Measurements from ENCODE around the gene LMTK3. TPM values are rescaled to one million over a fixed set of nuclear protein-coding genes. Genes with fewer than 3 reads are reported as not detected.
"Not testable (repeated sequence)": the region's sequence is repeated elsewhere in the genome, so short reads cannot be mapped to it uniquely, and the experiment has no call there.

The LMTK3 gene
- total RNA-seq, 1 experiment from 2014 or later = 0.17 TPM

DNA sequence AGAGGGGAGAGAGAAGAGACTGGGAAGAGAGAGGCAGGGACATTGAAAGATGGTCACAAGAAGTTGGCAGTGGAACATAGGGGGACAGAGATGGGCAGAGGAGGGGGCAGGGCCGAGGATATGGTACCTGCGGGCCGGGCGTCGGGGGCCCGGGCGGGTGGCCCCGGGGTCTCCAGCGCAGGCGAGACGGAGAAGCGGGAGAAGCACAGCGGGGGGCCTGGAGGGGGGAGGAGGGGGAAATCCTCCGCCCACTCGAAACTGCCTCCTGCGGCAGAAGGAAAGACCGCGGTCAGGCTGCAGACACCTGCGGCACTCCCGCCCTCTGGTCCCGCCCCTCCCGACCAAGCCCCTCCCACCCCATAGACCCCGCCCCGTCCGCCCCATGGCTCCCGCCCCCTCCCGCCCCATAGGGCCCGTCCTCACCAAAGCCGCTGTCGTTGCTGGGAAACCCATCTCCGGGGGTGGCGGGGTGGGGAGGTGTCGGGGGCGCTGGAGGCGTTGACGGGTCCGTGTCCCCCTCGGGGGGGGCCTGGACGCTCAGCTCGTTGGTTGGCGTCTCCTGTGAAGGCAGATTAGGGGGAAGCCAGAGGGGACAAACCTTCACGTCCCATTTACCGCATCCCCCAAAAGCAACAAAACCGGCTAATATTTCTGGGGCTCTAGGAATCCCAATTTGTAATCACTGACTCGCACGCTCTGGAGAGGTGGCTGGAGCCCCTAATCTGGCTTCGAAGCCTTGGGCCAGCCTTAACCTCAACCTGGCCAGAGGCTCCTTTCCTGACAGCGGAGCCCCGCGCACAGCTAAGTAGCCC is 20.4 kb downstream of the LMTK3 start:
- no peak for DNase-seq (ENCODE audit: low read depth)

DNA sequence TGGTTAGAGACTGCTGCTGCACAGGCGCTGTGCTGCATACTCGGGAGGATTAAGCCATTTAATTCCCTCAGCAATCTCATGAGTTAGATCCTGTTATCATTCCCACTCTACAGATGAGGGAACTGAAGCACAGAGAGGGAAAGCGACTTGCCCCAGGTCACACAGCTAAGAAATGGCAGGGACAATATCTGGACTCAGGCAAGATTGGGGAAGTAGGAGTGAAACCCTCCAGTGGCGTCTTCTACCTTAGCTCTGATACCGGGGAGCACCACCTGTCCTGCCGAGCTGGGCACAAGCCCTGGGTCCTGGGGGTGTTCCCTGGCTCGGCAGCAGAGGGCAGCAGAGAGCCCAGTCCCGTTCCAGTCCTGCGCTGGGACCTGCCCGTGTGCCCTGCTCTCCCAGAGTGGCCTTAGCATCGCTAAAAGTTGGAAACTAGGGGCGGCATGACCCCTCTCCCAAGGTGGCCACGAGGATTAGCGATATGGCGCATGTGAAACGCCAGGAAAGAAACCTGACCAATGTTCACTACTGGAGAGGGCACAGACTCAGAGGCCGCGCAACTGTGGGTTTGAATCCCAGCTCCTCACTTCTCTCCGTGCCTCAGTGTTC is 21.9 kb downstream of the LMTK3 start:
- peak; percentile 64 for DNase-seq (ENCODE audit: low read depth)

DNA sequence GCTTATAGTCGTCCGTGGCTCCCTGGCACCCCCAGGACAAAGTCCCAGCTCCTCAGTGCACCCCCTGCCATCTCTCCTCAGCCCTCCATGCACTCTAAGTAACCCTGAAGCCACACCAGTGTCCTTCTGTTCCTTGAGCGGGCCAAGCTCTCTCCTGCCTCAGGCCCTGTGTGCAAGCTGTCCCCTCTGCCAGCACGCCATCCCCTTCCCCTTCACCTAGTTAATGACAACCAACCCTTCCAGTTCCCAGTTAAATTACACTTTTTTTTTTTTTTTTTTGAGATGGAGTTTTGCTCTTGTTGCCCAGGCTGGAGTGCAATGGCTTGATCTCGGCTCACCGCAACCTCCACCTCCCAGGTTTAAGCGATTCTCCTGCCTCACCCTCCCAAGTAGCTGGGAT is 23.2 kb downstream of the LMTK3 start:
- not testable (repeated sequence) for DNase-seq (ENCODE audit: low read depth)

DNA sequence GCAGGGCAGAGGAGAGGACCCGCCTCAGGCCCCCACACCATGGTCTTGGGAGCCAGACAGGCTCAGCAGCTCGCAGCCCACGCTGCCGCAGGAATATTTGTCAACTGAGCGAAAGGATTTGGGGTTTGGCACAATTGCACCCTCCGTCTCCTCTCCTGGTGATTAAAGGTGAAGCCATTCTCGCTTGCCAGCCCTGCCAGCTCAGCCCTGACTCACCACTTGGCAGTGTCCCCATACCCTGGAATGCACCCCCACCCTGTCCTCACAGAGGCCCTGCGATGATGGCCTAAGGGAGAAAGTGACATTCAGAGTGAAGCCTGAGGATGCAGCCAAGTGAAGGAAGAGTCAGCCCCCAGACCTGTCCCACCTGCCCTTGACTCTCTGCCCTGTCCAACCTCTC is 23.7 kb downstream of the LMTK3 start:
- peak; percentile 97 for DNase-seq (ENCODE audit: low read depth)

DNA sequence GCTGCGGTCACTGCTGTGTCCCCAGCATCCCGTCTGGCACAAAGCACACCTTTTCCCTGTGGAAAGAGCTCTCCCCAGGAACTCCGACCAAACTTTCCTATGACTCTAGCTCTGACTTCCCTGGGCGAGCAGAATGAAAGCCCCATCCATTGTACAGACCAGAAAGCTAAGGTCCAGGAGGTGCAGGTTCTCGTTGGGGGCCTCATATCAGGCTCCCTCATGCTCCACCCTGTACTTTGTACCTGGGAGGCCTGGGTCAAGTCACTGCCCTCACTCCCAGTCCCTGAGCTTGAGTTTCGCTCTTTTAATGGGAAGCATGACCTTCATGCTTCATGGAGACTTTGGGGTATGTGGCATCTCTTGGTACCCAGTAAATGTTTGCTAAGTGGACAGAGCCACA is 24.1 kb downstream of the LMTK3 start:
- DNase-seq (ENCODE audit: low read depth) = peak; percentile 35

DNA sequence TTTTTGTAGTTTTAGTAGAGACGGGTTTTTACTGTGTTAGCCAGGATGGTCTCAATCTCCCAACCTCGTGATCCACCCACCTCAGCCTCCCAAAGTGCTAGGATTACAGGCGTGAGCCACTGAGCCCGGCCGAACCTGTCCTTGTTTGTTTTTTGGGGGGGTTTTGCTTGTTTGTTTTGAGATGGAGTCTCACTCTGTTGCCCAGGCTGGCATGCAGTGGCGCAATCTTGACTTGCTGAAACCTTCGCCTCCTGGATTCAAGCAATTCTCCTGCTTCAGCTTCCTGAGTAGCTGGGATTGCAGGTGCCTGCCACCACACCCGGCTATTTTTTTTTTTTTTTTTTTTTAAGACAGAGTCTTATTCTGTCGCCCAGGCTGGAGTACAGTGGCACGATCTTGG is 24.9 kb downstream of the LMTK3 start:
- DNase-seq (ENCODE audit: low read depth) = not testable (repeated sequence)

DNA sequence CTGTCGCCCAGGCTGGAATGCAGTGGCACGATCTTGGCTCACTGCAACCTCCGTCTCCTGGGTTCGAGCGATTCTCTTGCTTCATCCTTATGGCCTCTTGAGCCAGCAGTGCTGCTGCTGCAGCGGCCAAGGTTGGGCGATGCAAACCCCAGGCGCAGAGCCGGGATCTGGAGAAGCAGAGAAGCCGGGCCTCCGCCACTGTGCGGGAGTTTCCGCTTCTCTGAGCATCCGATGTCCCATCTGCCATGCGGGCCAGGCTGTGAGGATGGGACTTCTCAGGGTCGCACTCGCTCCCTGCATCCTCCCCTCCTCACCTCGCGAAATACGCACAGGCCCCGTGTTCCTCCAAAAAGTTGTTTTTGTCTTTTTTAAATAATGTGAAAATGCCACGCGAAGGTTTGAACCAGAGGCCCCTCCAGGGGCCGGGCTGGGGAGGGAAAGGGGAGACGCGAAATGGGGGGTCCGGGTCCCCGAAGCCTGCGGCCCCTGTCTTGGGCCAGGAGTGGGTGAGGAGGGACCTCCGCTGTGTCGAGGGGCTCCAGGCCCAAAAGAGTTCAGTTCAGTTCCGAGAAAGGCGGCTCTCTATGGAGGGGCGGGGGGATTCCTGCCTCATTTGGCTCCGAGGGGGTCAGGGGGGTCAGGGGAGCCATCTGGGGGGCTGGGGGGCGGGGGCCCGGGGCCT is 26.6 kb downstream of the LMTK3 start:
- no peak for DNase-seq (ENCODE audit: low read depth)

DNA sequence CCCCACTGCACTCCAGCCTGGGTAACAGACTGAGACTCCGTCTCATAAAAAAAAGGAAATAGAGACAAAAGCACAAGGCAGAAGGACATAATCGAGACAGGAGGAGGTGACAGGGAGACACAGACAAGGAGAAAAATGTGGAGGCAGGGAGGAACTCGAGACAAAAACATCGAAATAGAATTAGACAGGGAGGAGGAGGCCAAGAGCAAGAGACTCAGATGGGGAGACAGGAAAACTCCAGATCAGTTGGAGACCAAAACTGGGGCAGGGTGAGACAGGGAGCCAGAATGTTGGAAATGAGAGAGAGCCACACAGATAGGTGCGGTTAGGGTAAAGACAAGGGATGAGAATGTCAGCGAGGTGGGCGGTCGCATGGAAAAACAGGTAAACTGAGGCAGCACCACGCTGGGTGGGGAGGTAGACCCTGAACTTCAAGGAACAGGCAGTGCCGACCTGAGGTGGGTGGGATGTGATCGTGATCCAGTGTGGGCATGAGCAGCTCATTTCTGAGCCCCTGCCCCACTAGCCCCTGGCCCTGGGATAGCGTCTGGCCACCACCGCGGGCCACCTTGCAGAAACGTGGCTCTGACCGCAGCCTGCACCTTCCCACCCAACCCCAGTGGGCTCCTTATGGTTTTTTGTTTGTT is 27.3 kb downstream of the LMTK3 start:
- no peak for DNase-seq (ENCODE audit: low read depth)

DNA sequence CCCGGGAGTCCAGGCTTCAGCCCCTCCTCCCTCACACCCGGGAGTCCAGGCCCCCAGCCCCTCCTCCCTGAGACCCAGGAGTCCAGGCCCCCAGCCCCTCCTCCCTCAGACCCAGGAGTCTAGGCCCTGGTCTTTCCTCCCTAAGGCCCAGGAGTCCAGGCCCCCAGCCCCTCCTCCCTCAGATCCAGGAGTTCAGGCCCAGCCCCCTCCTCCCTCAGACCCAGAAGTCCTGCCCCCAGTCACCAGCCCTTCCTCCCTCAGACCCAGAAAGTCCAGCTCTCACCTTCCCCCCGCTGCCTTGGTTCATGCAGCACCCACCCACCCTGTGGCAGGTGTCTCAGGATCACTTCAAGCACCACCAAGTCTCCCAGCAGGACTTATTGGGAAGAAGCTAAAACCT is 28.3 kb downstream of the LMTK3 start:
- no peak for DNase-seq (ENCODE audit: low read depth)

DNA sequence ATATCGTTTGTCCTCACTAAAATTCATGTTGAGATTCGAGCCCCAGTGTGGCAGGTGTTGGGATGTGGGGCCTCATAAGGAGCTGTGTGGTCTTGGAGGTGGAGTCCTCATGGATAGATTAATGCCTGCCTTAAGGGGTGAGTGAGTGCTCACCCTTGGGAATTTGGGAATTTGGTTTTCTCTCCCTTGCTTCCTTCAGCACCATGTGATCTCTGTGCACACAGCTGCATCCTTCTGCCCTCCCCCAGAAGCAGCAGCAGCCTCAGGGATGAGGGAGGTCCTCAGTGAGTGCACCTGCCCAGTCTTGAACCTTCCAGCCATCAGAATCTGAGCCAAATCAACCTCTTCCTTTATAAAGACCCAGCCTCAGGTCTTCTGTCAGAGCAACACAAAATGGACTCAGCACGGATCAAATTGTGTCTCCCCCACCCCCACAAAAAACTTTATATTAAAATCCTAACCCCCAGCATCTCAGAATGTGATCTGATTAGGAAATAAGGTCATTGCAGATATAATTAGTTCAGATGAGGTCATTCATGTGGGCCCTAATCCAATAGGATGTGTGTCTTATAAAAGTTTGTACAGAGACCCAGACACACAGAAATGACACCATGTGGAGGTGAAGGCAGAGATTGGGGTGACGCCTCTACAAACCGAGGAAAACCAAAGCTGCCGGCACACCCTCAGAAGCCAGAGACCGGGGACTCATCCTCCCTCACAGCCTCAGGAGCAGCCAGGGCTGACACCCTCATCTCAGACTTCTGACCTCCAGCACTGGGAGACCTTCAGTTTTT is 29.6 kb downstream of the LMTK3 start:
- peak; percentile 54 for DNase-seq (ENCODE audit: low read depth)

DNA sequence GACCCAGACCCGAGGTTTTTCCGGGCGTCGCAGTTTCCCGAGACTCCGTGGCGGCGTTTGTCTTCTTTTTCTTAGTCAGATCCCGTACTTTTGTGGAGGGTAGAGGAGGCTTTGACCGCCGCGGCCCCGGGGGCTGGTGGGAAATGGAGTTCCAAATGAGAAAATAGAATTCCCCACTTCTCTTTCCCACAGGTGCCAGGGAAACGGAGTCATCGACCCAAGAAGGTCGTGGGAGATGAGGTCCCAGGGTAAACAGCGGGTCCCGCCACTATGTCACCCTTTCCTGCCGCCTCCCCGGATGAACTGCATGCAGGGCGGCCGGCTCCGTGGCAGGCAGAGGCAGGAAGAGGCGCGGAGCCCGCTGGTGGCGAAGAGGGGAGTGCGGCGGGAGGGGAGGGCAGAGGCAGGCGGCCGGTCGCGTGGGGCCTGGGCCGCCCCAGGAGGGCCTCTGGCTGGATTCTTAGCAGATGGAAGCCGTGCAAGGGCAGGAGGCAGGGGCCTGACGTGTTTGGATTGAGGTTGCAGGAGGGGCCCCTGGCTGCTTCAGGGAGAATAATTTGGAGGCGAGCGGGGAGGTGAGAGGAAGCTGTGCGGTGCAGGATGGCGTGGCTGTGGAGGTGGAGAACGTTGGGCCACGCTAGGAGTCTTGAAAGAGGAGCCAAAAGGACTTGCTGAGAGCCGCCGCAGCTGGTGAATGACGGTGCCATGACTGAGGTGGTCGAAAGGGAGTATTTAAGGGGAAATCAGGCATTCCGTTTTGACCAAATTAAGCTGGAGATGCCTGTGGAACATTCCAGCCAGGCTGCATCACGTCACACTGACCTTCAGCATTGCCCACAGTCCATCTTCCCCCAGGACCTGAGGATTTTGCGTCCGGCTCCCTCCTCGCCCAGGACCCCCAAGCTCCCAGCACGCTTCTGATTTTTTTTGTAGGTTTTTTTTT is 30.8 kb downstream of the LMTK3 start:
- no peak for DNase-seq (ENCODE audit: low read depth)

DNA sequence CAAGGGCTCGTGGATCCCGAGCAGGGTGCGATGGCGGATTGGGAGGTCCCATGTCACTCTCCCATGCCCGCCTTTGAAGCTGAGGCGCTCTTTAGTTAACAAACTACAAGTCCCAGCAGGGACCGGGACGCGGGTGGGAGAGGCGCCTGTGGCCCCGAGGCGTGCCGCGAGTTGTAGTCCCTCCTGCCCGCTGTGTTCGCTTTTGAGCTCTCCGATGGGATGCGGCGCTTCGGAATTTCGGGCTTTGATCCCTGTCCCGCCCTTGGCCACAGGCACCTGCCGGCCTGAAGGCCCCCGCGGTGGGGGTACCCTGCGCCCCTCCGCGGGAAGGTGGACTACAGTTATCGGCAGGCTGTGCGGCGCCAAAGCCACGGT is 31.5 kb downstream of the LMTK3 start:
- no peak for DNase-seq (ENCODE audit: low read depth)

DNA sequence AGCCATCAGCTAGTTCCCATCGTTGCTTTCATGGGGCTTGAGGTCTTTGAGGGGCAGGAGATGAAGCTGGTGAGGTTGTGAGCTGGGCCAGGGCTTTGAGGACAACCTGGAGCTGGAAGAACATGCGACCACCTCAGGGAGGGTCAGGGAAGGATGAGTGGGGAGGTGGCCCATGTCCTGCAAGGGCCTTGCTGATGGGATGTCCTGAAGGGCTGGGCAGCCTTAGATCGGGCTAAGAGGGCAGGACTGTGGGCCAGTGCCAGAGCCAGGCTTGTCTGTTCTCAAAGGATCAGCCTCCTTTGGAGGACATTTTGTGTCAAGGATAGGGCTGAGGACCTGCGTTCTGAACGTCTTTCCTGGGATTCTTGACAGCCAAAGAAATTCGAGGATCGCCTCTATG is 31.9 kb downstream of the LMTK3 start:
- DNase-seq (ENCODE audit: low read depth) = no peak

DNA sequence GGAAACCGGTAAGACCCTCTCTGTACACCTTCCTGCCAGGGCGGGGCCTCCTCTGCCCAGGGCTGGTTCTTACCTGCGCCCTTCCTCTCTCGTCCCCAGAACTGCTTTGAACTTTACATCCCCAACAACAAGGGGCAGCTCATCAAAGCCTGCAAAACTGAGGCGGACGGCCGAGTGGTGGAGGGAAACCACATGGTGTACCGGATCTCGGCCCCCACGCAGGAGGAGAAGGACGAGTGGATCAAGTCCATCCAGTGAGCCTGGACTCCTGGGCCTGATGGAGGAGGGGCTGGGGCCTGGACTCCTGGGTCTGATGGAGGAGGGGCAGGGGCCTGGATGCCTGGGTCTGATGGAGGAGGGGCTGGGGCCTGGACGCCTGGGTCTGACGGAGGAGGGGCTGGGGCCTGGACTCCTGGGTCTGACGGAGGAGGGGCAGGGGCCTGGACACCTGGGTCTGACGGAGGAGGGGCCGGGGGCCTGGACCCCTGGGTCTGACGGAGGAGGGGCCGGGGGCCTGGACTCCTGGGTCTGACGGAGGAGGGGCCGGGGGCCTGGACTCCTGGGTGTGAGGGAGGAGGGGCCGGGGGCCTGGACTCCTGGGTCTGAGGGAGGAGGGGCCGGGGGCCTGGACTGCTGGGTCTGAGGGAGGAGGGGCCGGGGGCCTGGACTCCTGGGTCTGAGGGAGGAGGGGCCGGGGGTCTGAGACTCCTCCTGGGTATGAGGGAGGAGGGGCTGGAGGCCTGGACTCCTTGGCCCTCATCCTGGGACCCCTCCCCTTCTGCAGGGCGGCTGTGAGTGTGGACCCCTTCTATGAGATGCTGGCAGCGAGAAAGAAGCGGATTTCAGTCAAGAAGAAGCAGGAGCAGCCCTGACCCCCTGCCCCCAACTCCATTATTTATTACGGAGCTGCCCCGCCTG is 33.0 kb downstream of the LMTK3 start:
- DNase-seq (ENCODE audit: low read depth) = no peak

DNA sequence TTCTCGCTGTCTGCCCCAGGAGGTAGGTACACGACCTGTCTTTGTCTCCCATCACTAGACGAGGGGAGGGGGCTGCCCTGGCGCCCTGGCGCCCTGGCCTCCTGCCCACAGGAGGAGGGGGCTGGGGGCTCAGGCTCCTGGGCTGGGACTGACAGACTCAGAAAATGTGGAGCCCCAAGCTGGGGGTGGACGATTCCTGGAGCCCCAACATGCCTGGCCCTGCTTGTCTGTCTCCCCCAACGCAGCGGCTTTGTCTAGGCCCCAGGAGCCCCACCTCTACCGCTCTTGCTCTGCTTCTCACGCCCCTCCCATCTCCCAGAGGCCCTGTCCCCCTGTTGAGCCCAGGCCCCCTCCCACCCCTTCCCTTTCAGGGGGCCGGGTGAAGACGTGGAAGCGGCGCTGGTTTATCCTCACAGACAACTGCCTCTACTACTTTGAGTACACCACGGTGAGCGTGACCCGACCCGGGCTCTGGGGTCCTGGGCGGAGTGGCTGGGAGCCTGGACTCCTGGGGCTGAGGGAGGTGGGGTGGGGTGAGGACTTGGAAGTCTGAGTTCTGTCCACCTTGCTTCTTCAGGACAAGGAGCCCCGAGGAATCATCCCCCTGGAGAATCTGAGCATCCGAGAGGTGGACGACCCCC is 33.8 kb downstream of the LMTK3 start:
- DNase-seq (ENCODE audit: low read depth) = no peak

DNA sequence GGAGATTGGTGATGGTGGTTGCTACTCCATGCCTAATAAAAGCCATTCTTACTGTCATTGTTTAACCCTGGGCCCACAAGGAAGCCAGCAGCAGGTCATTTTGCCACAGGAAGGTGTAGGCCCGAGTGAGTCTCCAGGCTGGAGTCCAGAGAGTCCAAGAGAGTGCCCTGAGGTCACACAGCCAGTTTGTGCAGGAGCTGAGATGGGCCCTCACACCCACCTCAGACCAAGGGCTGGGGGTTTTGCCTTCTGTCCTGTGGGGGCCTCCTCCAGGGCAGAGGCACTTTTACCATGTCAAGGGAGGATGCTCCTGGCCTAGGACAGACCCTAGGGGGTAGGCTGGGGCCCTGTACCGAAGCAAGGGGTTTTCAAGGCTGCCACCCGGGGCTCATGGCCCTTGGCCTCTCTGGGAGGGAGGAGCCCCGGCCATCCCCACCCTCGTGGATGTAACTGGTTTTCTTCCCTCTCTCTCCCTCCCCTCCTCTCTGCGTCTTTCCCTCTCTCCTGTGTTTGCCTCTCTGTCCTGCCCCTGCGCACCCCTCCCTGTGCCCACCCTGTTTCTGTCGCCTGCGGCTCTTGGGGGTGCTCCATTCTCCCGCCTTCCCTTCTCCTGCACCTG is 34.5 kb downstream of the LMTK3 start:
- no peak for DNase-seq (ENCODE audit: low read depth)

DNA sequence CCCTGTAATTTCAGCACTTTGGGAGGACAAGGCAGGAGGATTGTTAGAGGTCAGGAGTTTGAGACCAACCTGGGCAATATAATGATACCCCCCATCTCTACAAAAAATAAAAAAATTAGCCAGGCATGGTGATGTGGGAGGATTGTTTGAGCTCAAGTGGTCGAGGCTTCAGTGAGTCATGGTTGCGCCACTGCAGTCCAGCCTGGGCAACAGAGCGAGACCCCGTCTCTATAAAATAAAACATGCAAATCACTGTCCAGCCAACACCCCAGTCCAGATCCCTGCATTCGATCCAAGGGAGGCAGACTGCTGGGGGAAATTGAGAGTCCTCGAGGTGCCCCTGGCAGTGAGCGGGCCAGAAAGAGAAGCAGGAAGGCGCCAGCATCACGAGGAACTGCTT is 35.5 kb downstream of the LMTK3 start:
- no peak for DNase-seq (ENCODE audit: low read depth)

DNA sequence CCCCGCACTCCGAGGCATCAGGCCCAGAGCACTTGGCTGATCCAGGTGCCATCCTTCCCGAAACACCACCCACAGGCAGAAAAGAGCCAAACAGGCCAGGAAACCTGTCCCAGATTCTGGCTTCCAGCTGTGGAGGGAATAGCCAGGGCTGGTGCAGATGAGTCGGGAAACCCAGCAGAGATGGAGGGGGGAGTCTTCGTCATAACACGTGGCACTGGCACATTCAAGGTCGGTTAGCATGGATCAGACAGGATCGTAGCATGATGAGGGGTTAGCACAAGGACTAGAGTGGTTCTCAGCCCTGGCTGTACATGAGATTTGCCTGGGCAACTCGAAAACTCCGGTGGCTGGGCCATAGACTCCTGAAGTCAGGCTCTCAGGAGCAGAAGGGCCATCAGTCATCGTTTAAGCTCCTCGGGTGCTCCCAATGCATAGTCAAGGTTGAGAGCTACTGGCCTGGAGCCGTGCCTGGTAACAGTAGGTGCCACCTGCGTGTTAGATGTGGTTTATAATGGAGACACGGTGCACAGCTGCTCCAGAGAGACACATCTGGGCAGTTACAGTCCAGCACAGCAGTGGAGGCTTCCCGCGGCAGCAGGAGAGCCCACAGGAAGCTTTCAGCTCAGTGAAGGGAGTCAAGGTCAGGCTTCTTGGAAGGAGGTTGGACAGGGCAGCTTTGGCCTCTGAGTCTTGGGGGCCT is 36.1 kb downstream of the LMTK3 start:
- no peak for DNase-seq (ENCODE audit: low read depth)
